A549 (cell line): ENCODE results near the gene COL1A1. TPM values are rescaled to one million over a fixed set of nuclear protein-coding genes. Genes with fewer than 3 reads are reported as not detected.

Source experiments
- ATAC-seq, 2 experiments: fragments of 200-7000 bp in 1 of 2; fragments of >200 bp in 1 of 2; cut with Nextera tagmentation in 1 of 2; cut with Tn5 transposase in 1 of 2; 3 replicates each; pipeline versions ENCODE4 v1.8.0 to v1.9.1; 2018 to 2020; ENCODE audit warnings: mild to moderate bottlenecking in 1 of 2, moderate library complexity in 1 of 2
- CTCF ChIA-PET: fragments of 300-600 bp; sonication (Branson Sonifier 250); formaldehyde crosslinking; extraction: SDS; loops from one replicate; lab custom pipeline; 2021; ENCODE audit warnings: antibody characterized with exemption, inconsistent platforms; lab: Yijun Ruan, JAX
- POLR2A ChIA-PET: fragments of 350-600 bp; formaldehyde crosslinking; extraction: SDS; loops from one replicate; lab custom pipeline; 2021; ENCODE audit warnings: antibody characterized with exemption, inconsistent platforms; lab: Yijun Ruan, JAX
- DNase-seq, 2 experiments: peaks; one replicate each; pipeline versions ENCODE4 v3.0.0 to v3.0.0-alpha.2; 2011 to 2016; ENCODE audit warnings: low read depth in 1 of 2, low spot score in 1 of 2
- FAIRE-seq: peaks from 2 replicates; lab custom pipeline; 2011; peaks lifted over from hg19 to GRCh38; lab: Jason Lieb, UNC
- H3K27ac ChIP-seq, 2 experiments: fragments of >200 bp; sonication (Bioruptor Twin); formaldehyde crosslinking; 3 replicates each; pipeline ENCODE4 v1.5.1; 2016 to 2017
- H3K4me1 ChIP-seq: fragments of >200 bp; sonication (Bioruptor Twin); formaldehyde crosslinking; 3 replicates; pipeline ENCODE4 v1.6.1; 2016
- H3K4me2 ChIP-seq: fragments of >200 bp; sonication (Bioruptor Twin); formaldehyde crosslinking; 3 replicates; pipeline ENCODE4 v1.6.1; 2016
- H3K4me3 ChIP-seq: fragments of >200 bp; sonication (Bioruptor Twin); formaldehyde crosslinking; 3 replicates; pipeline ENCODE4 v1.5.1; 2016
- H3K9me3 ChIP-seq: fragments of >200 bp; sonication (Bioruptor Twin); formaldehyde crosslinking; 3 replicates; pipeline ENCODE4 v1.6.1; 2016
- BCL3 ChIP-seq: fragments of >200 bp; sonication (Bioruptor Twin); formaldehyde crosslinking; IDR thresholded peaks from 3 replicates; pipeline ENCODE4 v1.6.1; 2016
- CBX8 ChIP-seq: fragments of 200-600 bp; sonication (generic); IDR thresholded peaks from 2 replicates; pipeline ENCODE4 v1.6.1; 2016
- CEBPB ChIP-seq, 2 experiments: fragments of >200 bp in 1 of 2; sonication (Bioruptor Twin) in 1 of 2; formaldehyde crosslinking in 1 of 2; IDR thresholded peaks; 2 replicates each; pipeline ENCODE4 v1.6.1; 2012 to 2016
- CHD2 ChIP-seq: fragments of 150-350 bp; IDR thresholded peaks from 2 replicates; pipeline ENCODE4 v1.6.1; 2014; ENCODE audit warnings: low read length; ENCODE audit not compliant: partially characterized antibody
- EHMT2 ChIP-seq: fragments of 200-600 bp; sonication (generic); IDR thresholded peaks from 2 replicates; pipeline ENCODE4 v1.6.1; 2016; ENCODE audit warnings: antibody characterized with exemption, low read depth, mild to moderate bottlenecking, moderate library complexity
- ELK1 ChIP-seq: fragments of 150-350 bp; IDR thresholded peaks from 2 replicates; pipeline ENCODE4 v1.6.1; 2014; ENCODE audit warnings: low read depth, mild to moderate bottlenecking, low read length
- EP300 ChIP-seq, 2 experiments: fragments of >200 bp; sonication (Bioruptor Twin); formaldehyde crosslinking; IDR thresholded peaks; 2 replicates in 1 of 2; 3 replicates in 1 of 2; pipeline ENCODE4 v1.6.1; 2016 to 2017
- FOSB ChIP-seq: fragments of 250-450 bp; sonication (Bioruptor Pico); IDR thresholded peaks from 2 replicates; pipeline ENCODE4 v1.5.0; 2020; ENCODE audit warnings: mild to moderate bottlenecking, moderate library complexity
- FOSL2 ChIP-seq, 2 experiments: fragments of 450-650 bp in 1 of 2; fragments of >200 bp in 1 of 2; sonication (Bioruptor Twin) in 1 of 2; formaldehyde crosslinking; IDR thresholded peaks; 2 replicates each; pipeline versions ENCODE4 v1.5.0 to v1.6.1; 2016 to 2020; ENCODE audit warnings: mild to moderate bottlenecking in 1 of 2, moderate library complexity in 1 of 2
- GATA3 ChIP-seq: IDR thresholded peaks from 2 replicates; pipeline ENCODE4 v1.6.1; 2012; ENCODE audit warnings: borderline replicate concordance
- HMGXB4 ChIP-seq: fragments of 250-450 bp; sonication (Bioruptor Pico); IDR thresholded peaks from 2 replicates; pipeline ENCODE4 v1.5.0; 2021; ENCODE audit warnings: mild to moderate bottlenecking, moderate library complexity, borderline replicate concordance
- HOXA7 ChIP-seq: fragments of 250-450 bp; sonication (Bioruptor Pico); IDR thresholded peaks from 2 replicates; pipeline ENCODE4 v1.5.0; 2020; ENCODE audit warnings: mild to moderate bottlenecking, moderate library complexity
- HOXB13 ChIP-seq: fragments of 250-450 bp; sonication (Bioruptor Pico); IDR thresholded peaks from 2 replicates; pipeline ENCODE4 v1.5.0; 2020; ENCODE audit warnings: low read depth, mild to moderate bottlenecking, moderate library complexity
- JUN ChIP-seq, 2 experiments: fragments of >200 bp; sonication (Bioruptor Twin); formaldehyde crosslinking; IDR thresholded peaks; 2 replicates in 1 of 2; 3 replicates in 1 of 2; pipeline ENCODE4 v1.6.1; 2016 to 2017
- KDM5A ChIP-seq: fragments of 200-600 bp; sonication (generic); IDR thresholded peaks from 2 replicates; pipeline ENCODE4 v1.6.1; 2016; ENCODE audit warnings: antibody characterized with exemption, mild to moderate bottlenecking
- MAFK ChIP-seq: fragments of 450-650 bp; IDR thresholded peaks from 2 replicates; pipeline ENCODE4 v1.6.1; 2014; ENCODE audit not compliant: partially characterized antibody
- MAX ChIP-seq: IDR thresholded peaks from 2 replicates; pipeline ENCODE4 v1.6.1; 2012
- MAZ ChIP-seq: fragments of 150-350 bp; IDR thresholded peaks from 2 replicates; pipeline ENCODE4 v1.6.1; 2014; ENCODE audit warnings: antibody characterized with exemption, low read depth, low read length, borderline replicate concordance
- MYC ChIP-seq: IDR thresholded peaks from 2 replicates; pipeline ENCODE4 v1.6.1; 2012; ENCODE audit warnings: mild to moderate bottlenecking, inconsistent platforms, low read length, improper control_type of control experiment, borderline replicate concordance
- NPAS2 ChIP-seq: fragments of 250-450 bp; sonication (Bioruptor Pico); IDR thresholded peaks from 2 replicates; pipeline ENCODE4 v1.8.0; 2022; ENCODE audit warnings: mild to moderate bottlenecking, moderate library complexity, borderline replicate concordance
- PHF8 ChIP-seq: fragments of 200-600 bp; sonication (generic); IDR thresholded peaks from 2 replicates; pipeline ENCODE4 v1.6.1; 2016; ENCODE audit warnings: low read depth, mild to moderate bottlenecking, antibody characterized with exemption, moderate library complexity, borderline replicate concordance
- RAD21 ChIP-seq, 2 experiments: fragments of >200 bp in 1 of 2; sonication (Bioruptor Twin) in 1 of 2; formaldehyde crosslinking in 1 of 2; IDR thresholded peaks in 1 of 2; conservative IDR thresholded peaks in 1 of 2; 2 replicates in 1 of 2; 3 replicates in 1 of 2; pipeline ENCODE4 v1.6.1; 2012 to 2018; ENCODE audit warnings: inconsistent platforms in 1 of 2
- RCOR1 ChIP-seq: fragments of 150-350 bp; IDR thresholded peaks from 2 replicates; pipeline ENCODE4 v1.6.1; 2014; ENCODE audit warnings: antibody characterized with exemption, low read length, low read depth
- RFX5 ChIP-seq: fragments of 450-650 bp; IDR thresholded peaks from 2 replicates; pipeline ENCODE4 v1.7.1; 2014; ENCODE audit warnings: antibody characterized with exemption, mild to moderate bottlenecking, moderate library complexity
- SMC3 ChIP-seq: fragments of >200 bp; sonication (Bioruptor Twin); formaldehyde crosslinking; IDR thresholded peaks from 3 replicates; pipeline ENCODE4 v1.6.1; 2018; ENCODE audit warnings: inconsistent platforms
- SREBF2 ChIP-seq: fragments of 450-650 bp; IDR thresholded peaks from 2 replicates; pipeline ENCODE4 v1.6.1; 2014; ENCODE audit warnings: mild to moderate bottlenecking, moderate library complexity
- USF2 ChIP-seq: fragments of 450-650 bp; IDR thresholded peaks from 2 replicates; pipeline ENCODE4 v1.6.1; 2014; ENCODE audit warnings: antibody characterized with exemption
- ZC3H11A ChIP-seq: fragments of 450-650 bp; IDR thresholded peaks from 2 replicates; pipeline ENCODE4 v1.6.1; 2014; ENCODE audit warnings: antibody characterized with exemption, mild to moderate bottlenecking
- ZSCAN20 ChIP-seq: fragments of 250-450 bp; sonication (Bioruptor Pico); IDR thresholded peaks from 2 replicates; pipeline ENCODE4 v1.8.0; 2022; ENCODE audit warnings: mild to moderate bottlenecking, moderate library complexity
- WGBS: methylation state at CpG from one replicate; pipeline ENCODE4 v1.1.6; 2017; ENCODE audit errors: missing lambda C conversion rate; 5-methylcytosine and 5-hydroxymethylcytosine counted together
- polyA plus RNA-seq, 4 experiments: library from polyadenylated mRNA; depleted of rRNA in 3 of 4; stranded (reverse); fragments of >200 nt; fragmentation: RNase III in 1 of 4; extraction: RNeasy Plus Mini Kit Qiagen cat#74134 plus additional on column Dnase treatment in 1 of 4; gene quantifications; 2 replicates in 3 of 4; 3 replicates in 1 of 4; pipeline ENCODE4 v1.2.3, GENCODE V29; 2011 to 2017
- TF ChIP-seq, protein P1 (sequence below): IDR thresholded peaks from 2 replicates; pipeline ENCODE4 v1.6.1; 2012; ENCODE audit warnings: low read depth, borderline replicate concordance
- TF ChIP-seq, protein P2 (sequence below): fragments of >200 bp; sonication (Bioruptor Twin); formaldehyde crosslinking; IDR thresholded peaks from 3 replicates; pipeline ENCODE4 v1.5.1; 2016

COL1A1 gene
- polyA plus RNA-seq, 2 of the 4 experiments (the other 2 are of a cell fraction), result 4.4 to 34.3 TPM

GRCh38 chr17:50139950-50140885 lies 61.2 kb downstream of the COL1A1 start:
- peaks cover 18% of the 10 kb centered on the region for H3K4me1 ChIP-seq
- H3K27ac ChIP-seq, result no peak overlapping the region
- WGBS, result 58% methylated on average over 19 of the region's 19 CpGs
- DNase-seq (peak; percentile 89 to 91), ATAC-seq (peak; percentile 66 to 89), FAIRE-seq (no peak)
- no peak overlapping the region for H3K4me2 ChIP-seq
- H3K9me3 ChIP-seq, result no peaks in the 10 kb centered on the region
- no peak for TF ChIP-seq USF2
- TF ChIP-seq GATA3, result no peak
- TF ChIP-seq EHMT2, result no peak
- TF ChIP-seq MYC, result no peak
- no peak for TF ChIP-seq ZSCAN20 (CRISPR knock-in tag)
- no peak for TF ChIP-seq FOSL2 (IDR thresholded peaks at IDR 0.05)
- TF ChIP-seq FOSL2 (CRISPR knock-in tag; IDR thresholded peaks at IDR 0.05), result peak; percentile 45; the same call in 1 of the 2 replicates
- TF ChIP-seq HOXB13 (CRISPR knock-in tag), result no peak
- no peak for TF ChIP-seq PHF8
- peak; percentile 61; the same call in 1 of the 2 replicates for TF ChIP-seq MAX
- no peak for TF ChIP-seq ELK1
- no peak for TF ChIP-seq CHD2
- no peak for TF ChIP-seq BCL3
- TF ChIP-seq SREBF2, result no peak
- TF ChIP-seq, protein P1, sequence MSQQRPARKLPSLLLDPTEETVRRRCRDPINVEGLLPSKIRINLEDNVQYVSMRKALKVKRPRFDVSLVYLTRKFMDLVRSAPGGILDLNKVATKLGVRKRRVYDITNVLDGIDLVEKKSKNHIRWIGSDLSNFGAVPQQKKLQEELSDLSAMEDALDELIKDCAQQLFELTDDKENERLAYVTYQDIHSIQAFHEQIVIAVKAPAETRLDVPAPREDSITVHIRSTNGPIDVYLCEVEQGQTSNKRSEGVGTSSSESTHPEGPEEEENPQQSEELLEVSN, result no peak
- TF ChIP-seq SMC3, result peak; percentile 70
- TF ChIP-seq CEBPB (IDR thresholded peaks at IDR 0.05), result no peak
- TF ChIP-seq NPAS2 (CRISPR knock-in tag), result no peak
- TF ChIP-seq KDM5A, result no peak
- TF ChIP-seq MAFK, result no peak
- TF ChIP-seq, protein P2, sequence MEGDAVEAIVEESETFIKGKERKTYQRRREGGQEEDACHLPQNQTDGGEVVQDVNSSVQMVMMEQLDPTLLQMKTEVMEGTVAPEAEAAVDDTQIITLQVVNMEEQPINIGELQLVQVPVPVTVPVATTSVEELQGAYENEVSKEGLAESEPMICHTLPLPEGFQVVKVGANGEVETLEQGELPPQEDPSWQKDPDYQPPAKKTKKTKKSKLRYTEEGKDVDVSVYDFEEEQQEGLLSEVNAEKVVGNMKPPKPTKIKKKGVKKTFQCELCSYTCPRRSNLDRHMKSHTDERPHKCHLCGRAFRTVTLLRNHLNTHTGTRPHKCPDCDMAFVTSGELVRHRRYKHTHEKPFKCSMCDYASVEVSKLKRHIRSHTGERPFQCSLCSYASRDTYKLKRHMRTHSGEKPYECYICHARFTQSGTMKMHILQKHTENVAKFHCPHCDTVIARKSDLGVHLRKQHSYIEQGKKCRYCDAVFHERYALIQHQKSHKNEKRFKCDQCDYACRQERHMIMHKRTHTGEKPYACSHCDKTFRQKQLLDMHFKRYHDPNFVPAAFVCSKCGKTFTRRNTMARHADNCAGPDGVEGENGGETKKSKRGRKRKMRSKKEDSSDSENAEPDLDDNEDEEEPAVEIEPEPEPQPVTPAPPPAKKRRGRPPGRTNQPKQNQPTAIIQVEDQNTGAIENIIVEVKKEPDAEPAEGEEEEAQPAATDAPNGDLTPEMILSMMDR, result peak; percentile 90
- TF ChIP-seq CBX8, result no peak
- TF ChIP-seq HMGXB4 (CRISPR knock-in tag), result no peak
- no peak for TF ChIP-seq FOSB (CRISPR knock-in tag)
- TF ChIP-seq RFX5, result no peak
- no peak for TF ChIP-seq ZC3H11A
- no peak for TF ChIP-seq RCOR1
- peak in 1 of 2 experiments; percentile 46; a peak in 1 of 5 replicates for TF ChIP-seq JUN (IDR thresholded peaks at IDR 0.05)
- peak; percentile 62 to 69; a peak in 4 of 5 replicates for TF ChIP-seq RAD21 (conservative IDR thresholded peaks at IDR 0.05 in 1 of 2, IDR thresholded peaks at IDR 0.05 in 1 of 2)
- no peak for TF ChIP-seq HOXA7 (CRISPR knock-in tag)
- TF ChIP-seq EP300 (IDR thresholded peaks at IDR 0.05), result no peak
- TF ChIP-seq MAZ, result peak; percentile 80; the same call in 1 of the 2 replicates
- ChIA-PET CTCF (interaction anchor here (0.6 to 60.2 kb wide), 17 partner anchors 8 to 256 kb away, joined by 3 to 1356 read pairs (median 10); partner anchors contain the start of genes COL1A1, PDK2, PPP1R9B and SAMD14), POLR2A (interaction anchor here (0.6 to 1.8 kb wide), 2 partner anchors 11 to 143 kb away, joined by 4 to 10 read pairs; no protein-coding TSS in a partner anchor)
- no peak overlapping the region for H3K4me3 ChIP-seq
